ENCODE data around the gene NELL1.

GRCh38 chr11:21295508-21295907 is 626.1 kb downstream of the NELL1 start:
- TF ChIP-seq CTCF (conservative IDR thresholded peaks at IDR 0.05; ENCODE audit: low read depth in 2 of 2) = no peak
- no peak for TF ChIP-seq POLR2AphosphoS5 (IDR thresholded peaks at IDR 0.05; ENCODE audit: low read depth)
- TF ChIP-seq EZH2 (IDR thresholded peaks at IDR 0.05; ENCODE audit: low read depth, unreplicated experiment) = no peak
- TF ChIP-seq JUNB (IDR thresholded peaks at IDR 0.05; ENCODE audit: unreplicated experiment) = no peak
- no peak for TF ChIP-seq REST (IDR thresholded peaks at IDR 0.05; ENCODE audit: unreplicated experiment)
- TF ChIP-seq CREB1 (CRISPR knock-in tag; IDR thresholded peaks at IDR 0.05; ENCODE audit: low read depth) = no peak
- TF ChIP-seq EZH2phosphoT487 (IDR thresholded peaks at IDR 0.05; ENCODE audit: unreplicated experiment) = no peak
- no peak for TF ChIP-seq ZNF114 (CRISPR knock-in tag; IDR thresholded peaks at IDR 0.05)
- no peak for TF ChIP-seq ETS1 (IDR thresholded peaks at IDR 0.05)
- no peak for TF ChIP-seq ZNF331 (CRISPR knock-in tag; IDR thresholded peaks at IDR 0.05; ENCODE audit: low read depth)
- TF ChIP-seq STAT1 (IDR thresholded peaks at IDR 0.05; ENCODE audit: unreplicated experiment) = no peak

Measured in GM23338 (cell line).